ENCODE measurements around the gene SLC16A3.
A peak's percentile ranks its signal among the peaks of the same experiment; 100 is the strongest.

Gene SLC16A3

GRCh38 chr17:82223517-82223916 is 5.3 kb upstream of the SLC16A3 start:
- no peak for DNase-seq (ENCODE audit: low spot score)

GRCh38 chr17:82224666-82225065 is 4.2 kb upstream of the SLC16A3 start:
- DNase-seq (ENCODE audit: low spot score), result no peak

GRCh38 chr17:82225368-82226029 is 3.3 kb upstream of the SLC16A3 start:
- DNase-seq (ENCODE audit: low spot score), result no peak

GRCh38 chr17:82226146-82226808 is 2.6 kb upstream of the SLC16A3 start:
- DNase-seq (ENCODE audit: low spot score), result no peak

GRCh38 chr17:82226809-82227628 is 1.8 kb upstream of the SLC16A3 start:
- no peak for DNase-seq (ENCODE audit: low spot score)

GRCh38 chr17:82227629-82228277 is 1.1 kb upstream of the SLC16A3 start:
- no peak for DNase-seq (ENCODE audit: low spot score)

GRCh38 chr17:82228278-82228841 is 482 bp upstream of the SLC16A3 start:
- DNase-seq (ENCODE audit: low spot score), result no peak

GRCh38 chr17:82229698-82230608 is 1.1 kb downstream of the SLC16A3 start:
- DNase-seq (ENCODE audit: low spot score), result no peak

GRCh38 chr17:82230609-82231311 is 1.9 kb downstream of the SLC16A3 start:
- DNase-seq (ENCODE audit: low spot score), result peak; percentile 92

- no peak for DNase-seq (ENCODE audit: low spot score)
These were observed 2.4 kb downstream of the SLC16A3 start for GRCh38 chr17:82231312-82231561.

- peak; percentile 87 for DNase-seq (ENCODE audit: low spot score)
These were observed 2.9 kb downstream of the SLC16A3 start for GRCh38 chr17:82231562-82232321.

GRCh38 chr17:82232322-82232820 is 3.5 kb downstream of the SLC16A3 start:
- no peak for DNase-seq (ENCODE audit: low spot score)

- DNase-seq (ENCODE audit: low spot score), result no peak
These were observed 4.3 kb downstream of the SLC16A3 start for GRCh38 chr17:82232876-82233785.

GRCh38 chr17:82234211-82235055 is 5.6 kb downstream of the SLC16A3 start:
- no peak for DNase-seq (ENCODE audit: low spot score)

GRCh38 chr17:82235056-82235774 is 6.4 kb downstream of the SLC16A3 start:
- DNase-seq (ENCODE audit: low spot score), result no peak

- no peak for DNase-seq (ENCODE audit: low spot score)
These were observed 6.9 kb downstream of the SLC16A3 start for GRCh38 chr17:82235775-82236141.

Measured in HuH-7.5 (cell line).